ENCODE measurements around the gene ALDOC.
"Not testable (repeated sequence)": the region's sequence is repeated elsewhere in the genome, so short reads cannot be mapped to it uniquely, and the experiment has no call there.

The ALDOC gene

DNA sequence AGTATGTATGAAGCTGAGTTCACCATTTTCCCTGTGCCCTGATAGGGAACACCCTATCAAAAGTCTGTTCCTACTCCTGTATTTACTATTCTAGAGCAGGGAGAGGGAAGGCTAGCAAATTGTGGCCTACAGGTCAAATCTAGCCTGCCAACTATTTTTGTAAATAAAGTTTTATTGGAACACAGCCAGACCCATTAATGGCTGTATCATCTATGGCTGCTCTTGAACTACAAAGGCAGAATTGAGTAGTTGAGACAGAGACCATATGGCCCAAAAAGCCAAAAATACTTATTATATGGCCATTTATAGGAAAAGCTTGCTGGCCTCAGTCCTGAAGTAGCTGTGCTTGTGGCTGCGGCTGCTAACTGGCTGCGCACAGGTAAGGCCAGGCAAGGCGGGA is 4.3 kb upstream of the ALDOC start:
- DNase-seq, result peak; percentile 15

DNA sequence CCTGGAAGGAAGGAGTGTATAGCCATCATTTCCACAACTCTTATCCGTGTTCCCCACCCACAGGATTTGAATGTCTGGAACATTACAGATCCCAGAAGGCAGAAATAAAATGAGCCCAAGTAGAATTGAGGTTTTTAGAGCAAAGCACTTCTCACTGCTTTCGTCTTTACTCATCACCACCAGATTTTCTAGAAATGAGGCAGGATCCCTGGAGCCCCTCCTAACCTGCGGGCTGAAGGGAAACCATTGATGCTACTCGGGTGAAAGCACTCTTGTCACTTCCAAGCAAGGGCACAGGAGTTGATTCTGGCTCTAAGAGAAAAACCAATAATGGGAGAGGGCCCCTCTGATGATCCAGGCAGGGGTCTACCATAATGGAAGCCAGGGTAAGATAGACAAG is 2.8 kb upstream of the ALDOC start:
- DNase-seq, result no peak

DNA sequence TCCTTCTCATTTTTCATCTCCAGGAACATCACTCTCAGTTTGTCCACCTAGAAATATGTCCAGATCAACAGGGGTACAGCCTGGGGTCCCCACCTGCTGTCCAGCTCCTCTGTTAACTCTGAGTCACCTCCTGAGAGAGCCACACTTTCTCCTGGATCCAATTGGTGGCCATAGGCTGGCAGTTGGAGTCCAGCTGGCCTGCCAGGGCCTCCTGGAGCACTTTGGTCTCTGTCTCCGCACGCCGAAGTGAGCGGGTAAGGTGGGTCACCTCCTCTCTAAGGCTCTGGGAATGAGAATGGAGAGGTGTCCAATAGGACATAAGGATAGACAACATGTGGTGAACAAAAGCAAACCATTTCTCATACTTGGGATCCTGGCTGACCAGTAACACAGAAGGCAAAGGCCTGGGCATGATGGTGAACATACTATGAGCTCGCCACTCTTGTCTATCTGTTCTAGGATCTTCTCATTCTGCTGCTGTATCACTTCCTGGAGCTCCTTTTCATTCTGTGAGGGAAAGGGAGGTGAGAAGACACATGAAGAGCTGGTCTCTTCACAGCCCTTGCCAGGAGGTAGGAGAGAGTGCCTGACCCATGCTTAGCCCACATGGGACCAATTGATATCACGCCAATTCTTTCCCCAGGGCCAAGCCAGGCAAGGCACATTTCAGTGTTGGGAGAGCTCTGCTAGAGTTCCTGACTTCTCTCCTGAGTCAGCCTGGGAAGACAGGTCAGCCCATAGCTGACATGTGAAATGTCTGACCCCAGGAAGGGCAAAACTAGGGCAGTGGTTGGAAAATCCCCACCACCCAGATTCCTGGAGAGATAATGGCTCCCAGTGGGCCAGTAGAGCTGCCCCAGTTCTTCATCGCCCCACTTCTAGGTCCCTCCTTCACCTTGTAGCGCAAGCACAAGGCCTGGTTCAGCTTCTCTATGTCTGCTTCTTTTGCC is 1.8 kb upstream of the ALDOC start:
- DNase-seq, result no peak

DNA sequence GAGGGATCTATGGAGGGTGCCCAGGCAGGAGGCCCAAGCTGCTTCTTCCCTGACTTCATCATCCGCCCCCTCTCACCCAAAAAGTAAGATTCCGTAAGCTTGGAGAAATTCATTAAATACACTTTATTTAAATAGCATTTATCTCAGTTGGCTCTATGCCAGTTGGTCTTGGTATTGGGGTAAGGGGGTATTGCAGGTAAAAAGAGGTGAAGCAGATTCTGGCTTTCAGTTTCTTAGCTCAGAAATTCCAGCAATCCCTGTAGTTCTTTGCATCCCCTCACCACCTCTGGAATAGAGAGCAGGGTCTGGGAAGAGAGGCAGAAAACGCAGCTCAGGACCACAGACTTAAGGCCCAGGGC is 750 bp upstream of the ALDOC start:
- peak; percentile 46 for DNase-seq

DNA sequence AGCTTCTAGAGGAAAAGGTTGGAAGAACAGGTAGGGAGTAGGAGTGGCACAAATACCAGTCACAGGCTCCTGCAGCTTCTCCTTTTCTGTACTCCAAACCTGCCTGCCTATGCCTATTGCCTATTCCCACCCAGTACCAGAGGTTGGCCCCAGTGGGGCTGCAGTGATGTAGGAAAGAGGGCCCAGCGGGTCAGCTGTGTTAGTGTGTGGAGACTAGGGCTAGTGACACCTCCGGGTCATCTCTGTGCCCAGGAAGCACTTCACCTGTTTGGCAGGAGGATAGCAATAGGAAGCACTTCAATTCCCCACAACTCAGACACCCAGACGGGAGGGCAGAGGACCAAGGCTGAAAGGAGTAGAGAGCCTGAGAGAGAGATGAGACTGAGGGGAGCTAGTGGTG is 679 bp downstream of the ALDOC start:
- not testable (repeated sequence) for DNase-seq

DNA sequence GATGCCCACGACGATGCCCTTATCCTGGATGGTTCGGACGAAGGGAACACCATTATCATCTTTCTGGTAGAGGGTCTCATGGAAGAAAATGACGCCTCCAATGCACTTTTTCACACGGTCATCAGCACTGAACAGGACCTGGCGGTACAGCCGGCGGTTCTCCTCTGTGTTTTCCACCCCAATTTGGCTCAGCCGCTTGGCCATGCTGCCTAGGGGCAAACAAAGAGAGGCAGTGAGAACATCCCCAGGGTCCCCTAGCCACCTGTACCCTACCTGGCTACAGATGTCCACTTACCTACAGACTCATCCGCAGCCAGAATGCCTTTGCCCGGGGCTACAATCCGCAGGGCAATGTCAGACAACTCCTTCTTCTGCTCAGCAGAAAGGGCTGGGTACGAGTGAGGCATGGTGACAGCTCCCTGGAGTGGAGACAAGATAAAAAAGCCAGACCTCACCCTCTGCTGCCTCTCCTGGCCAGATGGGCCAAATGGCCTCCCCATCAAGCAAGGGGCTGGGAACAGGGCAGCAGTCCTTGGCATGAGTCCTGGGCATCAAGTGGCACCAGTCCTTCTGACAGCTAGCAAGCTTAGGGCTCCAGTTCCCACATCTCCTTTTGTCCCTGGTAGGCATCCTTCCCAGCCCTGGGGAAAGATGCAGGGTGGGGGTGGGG is 1.4 kb downstream of the ALDOC start:
- DNase-seq, result peak; percentile 41

DNA sequence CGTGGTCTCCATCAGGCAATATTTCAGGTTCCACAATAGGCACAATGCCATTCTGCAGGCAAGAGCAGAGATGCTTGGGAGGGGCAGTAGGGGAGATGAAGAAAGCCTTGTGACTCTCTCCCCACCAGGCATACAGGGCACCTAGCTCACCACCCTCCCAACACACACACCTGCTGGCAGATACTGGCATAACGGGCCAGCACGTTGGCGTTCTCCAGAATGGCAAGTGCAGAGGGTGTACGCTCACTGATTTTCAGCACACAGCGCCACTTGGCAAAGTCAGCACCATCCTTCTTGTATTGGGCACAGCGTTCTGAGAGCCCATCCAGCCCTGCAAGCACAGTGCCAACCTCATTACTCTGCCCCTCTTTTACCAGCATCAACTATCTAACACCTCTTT is 2.2 kb downstream of the ALDOC start:
- DNase-seq, result peak; percentile 13

DNA sequence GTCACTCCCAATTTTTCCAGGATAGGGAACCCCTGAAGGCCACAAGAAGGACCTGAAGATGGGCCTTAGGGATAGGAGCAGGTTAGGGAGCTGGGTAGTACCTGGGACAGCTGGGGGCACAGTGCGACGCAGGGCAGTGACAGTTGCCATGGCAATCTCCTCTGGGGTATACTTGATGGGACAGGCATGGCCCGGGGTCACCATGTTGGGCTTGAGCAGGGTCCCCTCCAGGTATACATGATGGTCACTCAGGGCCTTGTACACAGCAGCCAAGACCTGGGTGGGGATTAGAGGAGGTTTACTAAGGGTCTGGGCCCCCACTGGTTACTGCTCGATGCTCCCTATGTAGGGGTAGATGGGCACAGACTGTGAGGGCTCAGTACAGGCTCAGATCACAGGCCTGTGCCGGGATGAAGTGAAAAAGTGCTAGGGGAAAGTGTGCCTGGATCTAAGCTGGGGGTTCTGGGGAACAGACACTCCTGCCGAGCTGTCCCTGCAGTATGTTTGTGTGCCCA is 2.7 kb downstream of the ALDOC start:
- DNase-seq, result no peak

DNA sequence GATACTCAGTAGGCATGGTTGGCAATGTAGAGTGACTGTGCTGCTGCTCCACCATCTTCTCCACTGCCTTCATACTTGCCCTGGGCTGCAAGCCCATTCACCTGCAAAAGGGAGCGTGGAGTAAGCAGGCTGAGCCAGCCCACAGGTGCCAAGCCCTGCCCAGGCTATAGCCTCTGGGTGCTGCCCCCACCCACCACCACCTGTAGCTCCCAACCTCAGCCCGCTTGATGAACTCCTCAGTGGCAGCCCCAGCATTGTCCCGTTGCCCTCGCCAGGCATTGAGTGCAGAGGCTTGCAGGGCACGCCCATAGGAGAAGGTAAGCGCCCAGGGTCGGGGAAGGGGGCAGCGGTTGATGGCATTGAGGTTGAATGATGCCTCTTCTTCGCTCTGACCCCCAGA is 3.2 kb downstream of the ALDOC start:
- DNase-seq, result no peak

DNA sequence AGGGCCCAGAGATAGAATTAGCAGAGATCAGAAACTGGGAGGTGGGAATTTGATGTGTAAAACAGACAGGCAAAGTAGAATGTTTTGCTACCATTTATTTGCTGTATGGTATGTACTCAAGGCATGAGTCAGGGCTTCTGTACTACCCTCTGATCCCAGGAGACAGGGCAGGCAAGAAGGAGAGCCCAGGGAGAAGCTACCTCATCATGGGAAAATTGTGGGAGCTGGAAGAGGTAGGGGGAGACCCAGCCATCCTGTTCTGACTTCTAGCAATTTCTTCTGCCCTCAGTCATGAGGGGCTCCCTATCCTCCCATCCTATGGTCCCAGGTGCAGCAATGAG is 3.7 kb downstream of the ALDOC start:
- DNase-seq, result no peak

DNA sequence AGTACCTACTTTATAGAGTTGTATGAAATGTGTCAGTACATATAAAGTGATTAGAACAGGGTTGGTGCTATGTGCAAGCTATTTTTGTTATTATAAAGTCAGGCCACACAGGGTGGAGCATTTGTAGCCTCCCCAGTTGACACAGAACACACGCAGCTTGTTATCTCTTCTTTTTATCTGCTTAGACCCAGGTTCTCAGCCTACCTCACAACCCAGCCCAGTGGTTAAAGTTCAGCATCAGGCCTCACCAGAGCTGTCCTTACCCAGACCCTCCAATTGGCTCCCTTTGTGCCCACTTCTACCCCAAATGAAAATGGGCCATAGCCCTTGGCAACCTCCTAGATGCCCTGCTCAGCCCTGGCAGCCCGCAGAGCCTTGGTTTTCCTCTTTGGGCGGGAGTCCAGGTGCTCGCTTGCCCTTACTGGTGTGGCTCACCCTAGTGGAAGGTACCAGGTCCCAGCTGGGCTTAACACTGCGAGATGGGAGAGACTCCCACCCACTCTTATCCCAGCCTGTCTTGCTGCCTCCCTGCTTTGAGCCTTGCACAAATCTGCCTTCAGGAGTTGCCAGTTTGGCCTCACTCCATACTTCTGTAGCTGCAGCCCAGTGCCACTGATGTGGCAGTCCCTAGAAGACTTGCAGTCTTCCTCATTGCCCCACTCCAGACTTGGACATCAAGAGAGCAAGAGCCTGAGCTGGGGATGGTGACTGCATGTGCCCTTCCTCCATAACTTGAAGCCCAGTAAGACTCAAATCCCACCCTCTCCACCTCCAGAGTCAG is 4.2 kb downstream of the ALDOC start:
- DNase-seq, result peak; percentile 21

DNA sequence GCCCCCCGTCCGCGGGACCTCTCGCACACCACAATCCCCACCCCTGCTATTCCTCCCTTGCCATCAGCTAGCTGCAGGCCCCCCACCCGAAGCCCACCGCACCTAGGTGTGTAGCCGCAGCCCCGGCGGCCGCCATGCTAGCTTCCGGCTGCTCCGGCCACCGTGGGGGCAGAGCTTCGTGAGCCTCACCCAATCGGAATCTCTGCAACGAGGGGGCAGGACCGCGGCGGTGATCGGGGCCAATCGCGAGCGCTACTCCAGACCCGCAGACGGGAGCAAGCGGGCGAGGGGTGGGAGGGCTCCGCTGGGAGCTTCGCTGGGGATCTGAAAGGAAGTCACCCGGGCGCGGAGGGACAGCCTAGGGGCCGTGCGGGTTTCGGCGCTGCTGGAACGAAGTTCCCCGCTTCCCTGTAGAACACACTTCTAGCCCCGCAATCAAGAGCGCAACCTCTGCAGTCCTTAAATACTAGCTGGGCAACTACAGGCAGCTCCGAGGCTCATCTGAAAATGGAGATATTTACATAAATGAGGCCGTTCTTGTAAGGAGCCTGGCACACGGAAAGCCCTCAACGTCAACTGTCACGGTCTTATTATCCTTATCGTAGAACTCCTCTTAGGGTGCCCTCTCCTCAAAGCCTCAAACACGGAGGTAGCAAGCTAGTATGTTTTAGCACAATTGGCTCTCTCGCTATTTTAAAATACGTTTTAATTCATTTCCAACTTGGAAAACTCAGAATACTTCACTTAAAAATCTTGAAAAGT is 5.2 kb downstream of the ALDOC start, which contains the start of gene PIGS:
TSS of gene PIGS (minus strand) at position 164 of the 762 bp plus-strand sequence. CDS start at position 136, 28 bp downstream.
- peak; percentile 98 for DNase-seq

DNA sequence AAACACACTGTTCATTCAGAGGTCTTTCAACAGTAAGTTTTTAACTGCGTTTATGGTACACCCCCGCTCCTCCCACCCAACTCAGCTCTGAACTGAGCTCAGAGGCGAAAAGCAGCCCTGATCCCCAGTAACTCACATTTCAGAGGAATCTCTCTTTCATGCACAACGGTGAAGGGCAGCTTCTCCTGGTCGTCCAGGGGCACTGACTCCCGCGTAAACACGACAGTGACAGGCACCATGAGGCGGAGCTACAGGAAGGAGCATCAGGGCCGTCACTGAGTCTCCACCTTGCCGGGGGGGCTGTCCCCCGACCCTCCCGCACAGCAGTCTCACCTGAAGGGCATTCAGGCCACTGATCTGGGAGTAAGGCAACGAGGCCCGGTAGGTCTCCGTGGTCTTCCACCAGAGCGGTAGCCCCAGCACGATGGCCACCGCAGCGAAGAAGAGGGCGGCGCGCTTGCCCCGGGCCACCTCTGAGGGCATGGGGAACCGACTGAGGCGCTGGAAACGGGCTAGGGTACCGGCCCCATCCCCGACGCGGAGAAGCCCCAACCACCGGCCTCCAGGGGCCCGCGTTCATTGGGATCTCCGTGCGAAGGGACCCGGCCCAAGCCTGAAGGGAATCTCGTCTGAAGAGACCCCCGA is 5.9 kb downstream of the ALDOC start:
- DNase-seq, result peak; percentile 81

DNA sequence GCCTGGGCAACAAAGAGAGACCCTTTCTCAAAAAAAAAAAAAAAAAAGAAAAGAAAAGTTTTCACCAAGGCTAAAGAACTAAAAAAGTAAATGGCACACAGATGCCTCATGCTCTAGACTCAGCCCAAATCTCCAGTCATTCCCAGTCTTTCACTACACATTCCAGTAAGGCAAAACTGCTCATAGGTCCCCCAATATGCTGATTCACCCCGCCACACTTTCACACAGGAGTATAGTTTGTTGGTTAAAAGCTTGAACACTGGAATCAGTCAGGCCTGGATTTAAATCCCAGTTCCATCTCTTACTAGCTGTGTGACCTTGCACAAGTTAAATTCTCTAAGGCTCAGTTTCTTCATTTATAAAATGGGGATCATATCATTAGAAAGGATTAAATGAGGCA is 7.2 kb downstream of the ALDOC start:
- DNase-seq, result no peak

DNA sequence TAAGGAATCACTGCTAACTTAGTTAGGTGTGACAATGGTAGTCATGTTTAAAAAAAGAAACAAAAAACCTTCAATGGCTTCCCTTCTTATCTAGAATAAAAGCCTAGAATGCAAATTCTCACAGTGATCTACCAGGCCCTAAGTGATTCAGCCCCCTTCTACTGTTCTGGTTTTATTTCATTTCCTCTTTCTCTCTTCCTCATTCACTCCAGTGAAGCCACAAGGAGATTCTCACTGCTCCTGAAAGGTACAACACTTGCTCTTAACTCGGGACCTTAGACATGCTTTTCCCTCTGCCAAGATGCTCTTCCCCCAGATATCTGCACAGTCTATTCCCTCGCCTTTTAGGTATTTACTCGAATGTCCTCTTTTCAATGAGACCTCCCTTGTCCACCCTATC is 9.1 kb downstream of the ALDOC start:
- DNase-seq, result no peak

DNA sequence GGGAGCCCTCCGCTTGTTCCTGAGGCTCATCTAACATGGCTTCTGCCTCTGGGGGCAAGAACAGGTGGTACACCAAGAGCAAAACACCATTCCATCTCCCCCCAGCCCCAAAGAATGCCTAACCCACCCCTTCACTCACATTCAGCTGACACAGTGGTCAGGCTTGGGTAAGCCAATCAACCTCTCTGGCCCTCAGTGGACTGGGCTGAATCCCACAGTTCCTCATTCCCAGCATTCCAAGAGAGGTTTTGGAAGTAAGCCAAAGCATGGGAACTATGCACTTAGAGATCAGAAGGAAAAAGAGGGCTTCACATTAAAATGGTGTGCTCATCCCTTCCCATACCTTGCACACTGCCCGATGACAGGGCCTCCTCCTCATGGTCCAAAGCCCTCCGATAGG is 13.2 kb downstream of the ALDOC start:
- DNase-seq, result no peak

DNA sequence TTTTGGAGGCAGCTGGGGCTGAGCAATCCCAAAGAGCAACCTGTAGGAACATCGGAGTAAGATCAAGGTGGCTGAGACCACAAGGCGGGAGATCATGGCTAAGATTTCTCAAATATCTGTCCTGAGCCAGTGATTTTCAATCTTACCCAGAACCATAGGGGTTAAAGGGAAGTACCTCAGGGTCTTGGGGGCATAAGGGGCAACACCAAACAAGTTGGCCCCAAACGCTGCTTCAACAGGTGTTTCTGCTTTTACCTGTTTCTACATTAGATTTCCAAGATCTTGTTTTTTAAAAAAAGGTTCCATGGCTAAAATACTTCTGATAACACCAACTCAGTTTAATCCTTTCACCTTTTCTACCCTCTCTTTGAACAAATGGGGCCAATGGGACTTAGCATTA is 21.7 kb downstream of the ALDOC start:
- no peak for DNase-seq

DNA sequence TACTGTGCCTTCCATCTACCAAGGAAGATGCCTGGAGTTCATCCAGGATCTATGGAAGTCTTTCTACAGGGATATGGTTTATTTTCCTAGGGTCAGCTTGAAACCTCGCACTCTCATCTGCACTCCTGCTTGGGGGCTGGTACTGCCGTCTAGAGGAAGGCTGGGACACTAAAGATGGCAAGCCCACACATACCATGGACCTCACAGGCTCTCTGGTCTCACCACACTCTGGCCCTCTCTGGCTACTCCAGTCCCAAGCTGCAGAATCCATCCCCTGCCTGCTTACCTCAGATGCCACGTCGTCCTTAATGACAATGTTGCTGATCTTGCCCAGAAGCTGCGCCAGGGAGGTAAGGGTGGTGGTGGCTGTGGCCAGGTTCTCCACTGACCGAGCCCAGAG is 22.1 kb downstream of the ALDOC start:
- DNase-seq, result no peak

DNA sequence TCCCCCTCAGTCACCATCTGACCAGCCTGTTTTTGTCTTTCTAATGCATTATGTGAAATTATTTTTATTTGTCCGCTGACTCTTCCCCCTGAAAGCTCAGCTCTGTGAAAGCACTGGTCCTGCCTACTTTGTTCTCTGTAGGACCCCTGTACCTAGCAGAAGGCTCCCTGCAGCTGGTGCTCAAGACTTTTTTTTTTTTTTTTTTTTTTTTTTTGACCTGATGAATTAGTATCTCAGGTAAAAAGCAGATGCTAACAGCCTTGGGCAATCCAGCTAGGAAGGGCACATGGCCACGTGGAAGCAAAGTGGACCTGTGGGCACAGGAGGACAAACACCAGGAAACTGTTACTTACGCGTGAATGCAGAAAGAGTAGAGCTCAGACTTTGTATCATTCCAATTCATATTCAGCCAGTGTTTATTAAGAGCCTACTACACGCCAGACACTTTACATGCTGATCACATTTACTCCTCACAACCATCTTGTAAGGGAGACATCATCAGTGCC is 23.6 kb downstream of the ALDOC start:
- DNase-seq, result peak; percentile 40

DNA sequence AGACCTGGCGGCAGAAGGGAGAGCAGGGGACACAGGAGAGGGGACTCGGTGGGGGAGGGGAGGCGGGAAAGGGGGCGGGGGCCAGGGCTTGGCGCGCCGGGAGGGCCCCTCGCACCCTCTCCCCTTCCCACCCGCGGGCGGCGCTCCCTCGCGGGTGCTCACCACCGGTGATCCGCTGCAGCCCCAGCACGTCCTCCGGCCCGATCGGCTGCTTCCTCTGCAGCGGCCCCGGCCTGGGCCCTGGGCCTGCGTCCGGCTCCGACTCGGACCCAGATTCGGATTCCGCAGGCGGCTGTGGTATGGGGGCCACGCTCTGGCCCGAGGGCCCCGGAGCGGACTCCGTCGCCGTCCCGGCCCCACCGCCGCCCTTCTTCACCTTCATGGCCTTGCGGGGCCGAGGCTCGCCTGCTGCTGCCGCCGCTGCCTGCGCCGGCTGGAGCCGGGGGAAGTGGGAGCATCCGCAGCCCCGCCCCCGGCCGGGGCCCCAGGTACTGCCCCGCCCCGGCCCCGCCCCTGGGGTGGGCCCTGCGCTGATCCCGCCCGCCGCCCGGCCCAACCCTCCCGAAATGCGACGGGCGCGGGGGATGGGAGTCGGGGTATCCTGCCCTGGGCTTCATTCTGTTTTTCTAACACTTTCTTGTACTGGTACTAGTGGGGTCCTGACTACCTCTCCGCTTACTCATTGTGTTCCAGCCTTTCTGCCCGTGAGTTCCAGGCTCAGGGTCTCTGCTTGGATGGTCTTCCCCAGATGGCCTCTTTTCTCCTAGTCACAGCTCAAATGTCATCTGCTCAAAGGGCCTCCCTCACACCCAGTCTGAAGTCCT is 24.3 kb downstream of the ALDOC start, which contains the start of gene UNC119:
TSS of gene UNC119 (minus strand) at position 449 of the 824 bp plus-strand sequence. CDS start at position 382, 67 bp downstream.
- peak; percentile 92 for DNase-seq
